ENCODE results near the gene NAIF1. TPM values are rescaled to one million over a fixed set of nuclear protein-coding genes. Genes with fewer than 3 reads are reported as not detected.

The NAIF1 gene
- total and polyA plus RNA-seq, 2 experiments from 2014 or later = 4.9 to 5.5 TPM

DNA sequence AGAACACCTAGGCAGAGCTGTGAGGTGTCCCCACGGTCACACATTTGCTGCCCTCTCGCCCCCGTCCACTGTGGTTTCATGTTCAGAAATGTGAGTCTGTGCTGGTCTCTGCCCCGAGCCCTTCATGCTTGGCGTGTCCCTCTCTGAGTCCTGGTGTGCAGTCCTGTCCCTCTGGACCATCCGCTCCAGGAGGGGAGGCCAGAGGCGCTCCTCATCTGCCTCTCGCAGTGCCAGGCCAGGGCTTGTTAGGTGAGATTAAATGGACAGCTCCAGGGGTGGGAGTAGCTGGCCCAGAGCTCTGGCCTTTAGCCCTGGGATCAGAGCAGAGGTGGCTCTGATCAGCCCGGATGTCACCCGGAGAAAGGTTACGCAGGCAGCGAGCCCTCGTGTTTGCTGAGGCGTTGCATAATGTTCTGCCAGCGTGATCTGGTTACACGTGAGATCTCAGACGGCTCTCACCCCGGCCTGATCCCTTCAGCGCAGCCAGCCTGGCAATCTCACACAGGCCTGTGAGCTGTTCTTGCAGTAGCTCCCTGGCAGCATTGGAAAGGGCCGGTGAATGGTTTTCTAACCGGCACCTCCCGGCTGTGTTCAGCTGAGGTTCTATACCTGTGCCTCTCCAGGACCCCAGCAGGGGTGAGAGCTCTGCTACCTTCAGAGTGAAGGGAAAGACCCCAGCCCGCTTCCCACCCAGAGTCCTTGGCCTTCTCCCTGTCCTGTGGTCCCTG, 35.9 kb upstream of the NAIF1 start (continued):
- no peak for TF ChIP-seq ETS1 (IDR thresholded peaks at IDR 0.05)

DNA sequence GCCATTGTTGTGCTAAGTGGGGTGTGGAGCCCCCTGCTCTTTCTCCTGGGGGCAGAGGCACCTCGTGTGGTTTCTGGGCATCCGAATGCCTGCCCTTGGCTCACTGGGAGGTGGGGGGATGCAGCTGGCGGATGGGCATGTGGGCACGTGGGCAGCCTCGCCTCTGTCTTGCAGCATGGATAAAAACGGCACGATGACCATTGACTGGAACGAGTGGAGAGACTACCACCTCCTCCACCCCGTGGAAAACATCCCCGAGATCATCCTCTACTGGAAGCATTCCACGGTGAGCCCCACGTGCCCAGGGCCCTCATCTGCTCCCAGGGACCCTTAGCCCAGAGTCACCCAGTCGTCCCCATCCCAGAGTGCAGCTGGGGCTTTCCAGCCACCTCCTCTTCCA, 35.1 kb upstream of the NAIF1 start:
- Mint-ChIP-seq H3K27ac (no peak overlapping the region; the same call in 1 of the 2 replicates), H3K4me1 (peaks cover 51% of the 10 kb centered on the region), H3K9me3 (no peaks in the 10 kb centered on the region), H3K36me3 (ENCODE audit: low read depth) (peaks cover 62% of the 10 kb centered on the region), H3K27me3 (ENCODE audit: insufficient read depth, low read depth, poor library complexity) (peaks cover 22% of the 10 kb centered on the region), H3K4me3 (no peak overlapping the region)
- no peak overlapping the region for H3K4me3 ChIP-seq
- H3K36me3 ChIP-seq (ENCODE audit: insufficient read depth) = peaks cover 5% of the 10 kb centered on the region
- no peak for ATAC-seq
- peaks cover 35% of the 10 kb centered on the region for H3K4me1 ChIP-seq (ENCODE audit: insufficient read depth)
- no peak overlapping the region for H2AFZ ChIP-seq
- no peak for DNase-seq (ENCODE audit: low spot score)
- H3K79me2 ChIP-seq (replicated peaks; ENCODE audit: insufficient read depth) = peaks cover 26% of the 10 kb centered on the region
- H3K9me2 ChIP-seq (ENCODE audit: insufficient read depth) = no peaks in the 10 kb centered on the region
- H4K20me1 ChIP-seq (replicated peaks; ENCODE audit: insufficient read depth) = peaks cover 25% of the 10 kb centered on the region
- no peaks in the 10 kb centered on the region for H3K27me3 ChIP-seq (ENCODE audit: insufficient read depth)
- H3K4me2 ChIP-seq = no peak overlapping the region
- H3K27ac ChIP-seq (ENCODE audit: low read depth) = 0 out of 2 replicates have a peak overlapping the region, but pooled peaks have one; percentile 50
- 0 out of 2 replicates have a peak, but pooled peaks cover 8% of the 10 kb centered on the region for H3F3A ChIP-seq (replicated peaks; ENCODE audit: low read depth)
- TF ChIP-seq POLR2AphosphoS5 (IDR thresholded peaks at IDR 0.05; ENCODE audit: low read depth) = no peak
- no peak for TF ChIP-seq REST (IDR thresholded peaks at IDR 0.05; ENCODE audit: unreplicated experiment)
- TF ChIP-seq EZH2phosphoT487 (IDR thresholded peaks at IDR 0.05; ENCODE audit: unreplicated experiment) = no peak
- TF ChIP-seq CTCF (conservative IDR thresholded peaks at IDR 0.05; ENCODE audit: low read depth in 2 of 2) = no peak
- TF ChIP-seq ZNF331 (CRISPR knock-in tag; IDR thresholded peaks at IDR 0.05; ENCODE audit: low read depth) = no peak
- no peak for TF ChIP-seq ZNF462 (CRISPR knock-in tag; IDR thresholded peaks at IDR 0.05)
- TF ChIP-seq CREB1 (CRISPR knock-in tag; IDR thresholded peaks at IDR 0.05; ENCODE audit: low read depth) = no peak
- no peak for TF ChIP-seq EZH2 (IDR thresholded peaks at IDR 0.05; ENCODE audit: low read depth, unreplicated experiment)
- no peak for TF ChIP-seq JUNB (IDR thresholded peaks at IDR 0.05; ENCODE audit: unreplicated experiment)
- no peak for TF ChIP-seq STAT1 (IDR thresholded peaks at IDR 0.05; ENCODE audit: unreplicated experiment)
- no peak for TF ChIP-seq NANOG (IDR thresholded peaks at IDR 0.05; ENCODE audit: borderline replicate concordance)
- no peak for TF ChIP-seq ZNF114 (CRISPR knock-in tag; IDR thresholded peaks at IDR 0.05)

Measured in GM23338 (cell line).